Panc1 (cell line): ENCODE results near the gene RIOK1. TPM values are rescaled to one million over a fixed set of nuclear protein-coding genes. Genes with fewer than 3 reads are reported as not detected.

Source experiments
- ATAC-seq: fragments of 200-7000 bp; cut with Tn5 transposase; 2 replicates; pipeline ENCODE4 v1.9.1; 2020; ENCODE audit warnings: mild to moderate bottlenecking, moderate library complexity
- BruUV-seq: library from RNA; stranded (reverse); fragments of 400-500 nt; replicated peaks from 2 replicates; lab custom pipeline; 2021; lab: Mats Ljungman, UMichigan
- CTCF ChIA-PET: fragments of 300-600 bp; sonication (Branson Sonifier 250); formaldehyde crosslinking; loops from one replicate; lab custom pipeline; 2022; ENCODE audit warnings: antibody characterized with exemption; lab: Charles Lee
- POLR2A ChIA-PET: fragments of 300-600 bp; sonication (Branson Sonifier 250); formaldehyde crosslinking; loops from one replicate; lab custom pipeline; 2022; ENCODE audit warnings: antibody characterized with exemption; lab: Charles Lee
- DNase-seq: peaks from one replicate; pipeline ENCODE4 v3.0.0-alpha.2; 2010; ENCODE audit warnings: low read depth, low spot score
- H3K27ac ChIP-seq: 2 replicates; pipeline ENCODE4 v1.5.1; 2011; ENCODE audit warnings: mild to moderate bottlenecking, low read length, inconsistent platforms
- H3K27me3 ChIP-seq: fragments of 200-500 bp; sonication (Bioruptor generic); 2 replicates; pipeline ENCODE4 v1.6.0; 2014; ENCODE audit warnings: low read length, inconsistent platforms; ENCODE audit not compliant: control insufficient read depth, insufficient read depth
- H3K36me3 ChIP-seq: fragments of 200-500 bp; sonication (Bioruptor generic); 2 replicates; pipeline ENCODE4 v1.5.1; 2014; ENCODE audit warnings: inconsistent platforms, mild to moderate bottlenecking, low read length, moderate library complexity; ENCODE audit not compliant: control insufficient read depth, insufficient read depth
- H3K4me1 ChIP-seq: 2 replicates; pipeline ENCODE4 v1.5.1; 2011; ENCODE audit warnings: inconsistent platforms, mild to moderate bottlenecking, low read length, moderate library complexity; ENCODE audit not compliant: control insufficient read depth, insufficient read depth
- H3K4me3 ChIP-seq, 2 experiments: 2 replicates each; pipeline ENCODE4 v1.5.1; 2011 to 2012; ENCODE audit warnings: low read depth in 2 of 2, low read length in 2 of 2, mild to moderate bottlenecking in 2 of 2, inconsistent platforms in 1 of 2, moderate library complexity in 1 of 2
- H3K9me3 ChIP-seq: fragments of 200-500 bp; sonication (Bioruptor generic); 2 replicates; pipeline ENCODE4 v1.5.1; 2014; ENCODE audit warnings: low read depth, mild to moderate bottlenecking, inconsistent platforms, low read length, moderate library complexity; ENCODE audit not compliant: control insufficient read depth, insufficient read depth
- POLR2AphosphoS5 ChIP-seq: IDR thresholded peaks from 2 replicates; pipeline ENCODE4 v1.6.1; 2012; ENCODE audit warnings: mild to moderate bottlenecking, low read depth, low read length, moderate library complexity
- SIN3A ChIP-seq: IDR thresholded peaks from 2 replicates; pipeline ENCODE4 v1.6.1; 2012; ENCODE audit warnings: low read depth, mild to moderate bottlenecking, low read length, moderate library complexity, borderline replicate concordance; ENCODE audit not compliant: insufficient read depth
- TCF7L2 ChIP-seq: IDR thresholded peaks from 2 replicates; pipeline ENCODE4 v1.6.1; 2011; ENCODE audit warnings: mild to moderate bottlenecking, low read depth, low read length, inconsistent platforms
- in situ Hi-C: cut with HindIII; loops from 2 replicates; pipeline ENCODE4 v1.10.0; 2016; ENCODE audit warnings: low sequenced_read_pairs, low pct_unique_long_range_greater_than_20kb
- intact Hi-C: fragments of 100-400 bp; cut with micrococcal nuclease; formaldehyde crosslinking; loops from one replicate; pipeline ENCODE4 v1.10.0; 2022; ENCODE audit not compliant: unreplicated experiment
- total RNA-seq: library from RNA; stranded (reverse); gene quantifications from one replicate; pipeline ENCODE4 v1.2.1, GENCODE V29; 2021; ENCODE audit not compliant: unreplicated experiment
- TF ChIP-seq, protein P1 (sequence below), 2 experiments: IDR thresholded peaks; 2 replicates each; pipeline ENCODE4 v1.6.1; 2011 to 2012; ENCODE audit warnings: low read depth in 2 of 2, control low read depth in 1 of 2, low read length in 1 of 2, mild to moderate bottlenecking in 1 of 2, moderate library complexity in 1 of 2; ENCODE audit not compliant: insufficient read depth in 1 of 2
- TF ChIP-seq, protein P2 (sequence below): fragments of 450-650 bp; IDR thresholded peaks from 2 replicates; pipeline ENCODE4 v1.5.1; 2017; ENCODE audit warnings: mild to moderate bottlenecking

RIOK1 gene
- total RNA-seq, 1 experiment from 2014 or later: 30.0 TPM

- no peaks in the 10 kb centered on the region for H3K36me3 ChIP-seq
- no TSS peak for BruUV-seq
- no peaks in the 10 kb centered on the region for H3K4me1 ChIP-seq
- H3K27me3 ChIP-seq: no peaks in the 10 kb centered on the region
- ChIA-PET CTCF (no interaction called here), POLR2A (no interaction called here)
- H3K4me3 ChIP-seq: no peak overlapping the region
- intact Hi-C loops: no loop called here
- DNase-seq (no peak), ATAC-seq (no peak)
- in situ Hi-C loops: no loop called here
- H3K9me3 ChIP-seq: no peaks in the 10 kb centered on the region
- TF ChIP-seq TCF7L2: no peak
- no peak for TF ChIP-seq SIN3A
- TF ChIP-seq, protein P1, sequence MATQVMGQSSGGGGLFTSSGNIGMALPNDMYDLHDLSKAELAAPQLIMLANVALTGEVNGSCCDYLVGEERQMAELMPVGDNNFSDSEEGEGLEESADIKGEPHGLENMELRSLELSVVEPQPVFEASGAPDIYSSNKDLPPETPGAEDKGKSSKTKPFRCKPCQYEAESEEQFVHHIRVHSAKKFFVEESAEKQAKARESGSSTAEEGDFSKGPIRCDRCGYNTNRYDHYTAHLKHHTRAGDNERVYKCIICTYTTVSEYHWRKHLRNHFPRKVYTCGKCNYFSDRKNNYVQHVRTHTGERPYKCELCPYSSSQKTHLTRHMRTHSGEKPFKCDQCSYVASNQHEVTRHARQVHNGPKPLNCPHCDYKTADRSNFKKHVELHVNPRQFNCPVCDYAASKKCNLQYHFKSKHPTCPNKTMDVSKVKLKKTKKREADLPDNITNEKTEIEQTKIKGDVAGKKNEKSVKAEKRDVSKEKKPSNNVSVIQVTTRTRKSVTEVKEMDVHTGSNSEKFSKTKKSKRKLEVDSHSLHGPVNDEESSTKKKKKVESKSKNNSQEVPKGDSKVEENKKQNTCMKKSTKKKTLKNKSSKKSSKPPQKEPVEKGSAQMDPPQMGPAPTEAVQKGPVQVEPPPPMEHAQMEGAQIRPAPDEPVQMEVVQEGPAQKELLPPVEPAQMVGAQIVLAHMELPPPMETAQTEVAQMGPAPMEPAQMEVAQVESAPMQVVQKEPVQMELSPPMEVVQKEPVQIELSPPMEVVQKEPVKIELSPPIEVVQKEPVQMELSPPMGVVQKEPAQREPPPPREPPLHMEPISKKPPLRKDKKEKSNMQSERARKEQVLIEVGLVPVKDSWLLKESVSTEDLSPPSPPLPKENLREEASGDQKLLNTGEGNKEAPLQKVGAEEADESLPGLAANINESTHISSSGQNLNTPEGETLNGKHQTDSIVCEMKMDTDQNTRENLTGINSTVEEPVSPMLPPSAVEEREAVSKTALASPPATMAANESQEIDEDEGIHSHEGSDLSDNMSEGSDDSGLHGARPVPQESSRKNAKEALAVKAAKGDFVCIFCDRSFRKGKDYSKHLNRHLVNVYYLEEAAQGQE (IDR thresholded peaks at IDR 0.05; ENCODE audit: insufficient read depth in 1 of 2, low read depth in 2 of 2, low read length in 1 of 2): no peak
- no peak for TF ChIP-seq POLR2AphosphoS5
- TF ChIP-seq, protein P2, sequence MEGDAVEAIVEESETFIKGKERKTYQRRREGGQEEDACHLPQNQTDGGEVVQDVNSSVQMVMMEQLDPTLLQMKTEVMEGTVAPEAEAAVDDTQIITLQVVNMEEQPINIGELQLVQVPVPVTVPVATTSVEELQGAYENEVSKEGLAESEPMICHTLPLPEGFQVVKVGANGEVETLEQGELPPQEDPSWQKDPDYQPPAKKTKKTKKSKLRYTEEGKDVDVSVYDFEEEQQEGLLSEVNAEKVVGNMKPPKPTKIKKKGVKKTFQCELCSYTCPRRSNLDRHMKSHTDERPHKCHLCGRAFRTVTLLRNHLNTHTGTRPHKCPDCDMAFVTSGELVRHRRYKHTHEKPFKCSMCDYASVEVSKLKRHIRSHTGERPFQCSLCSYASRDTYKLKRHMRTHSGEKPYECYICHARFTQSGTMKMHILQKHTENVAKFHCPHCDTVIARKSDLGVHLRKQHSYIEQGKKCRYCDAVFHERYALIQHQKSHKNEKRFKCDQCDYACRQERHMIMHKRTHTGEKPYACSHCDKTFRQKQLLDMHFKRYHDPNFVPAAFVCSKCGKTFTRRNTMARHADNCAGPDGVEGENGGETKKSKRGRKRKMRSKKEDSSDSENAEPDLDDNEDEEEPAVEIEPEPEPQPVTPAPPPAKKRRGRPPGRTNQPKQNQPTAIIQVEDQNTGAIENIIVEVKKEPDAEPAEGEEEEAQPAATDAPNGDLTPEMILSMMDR: no peak
- H3K27ac ChIP-seq: no peak overlapping the region
These were observed 50.9 kb downstream of the RIOK1 start for GRCh38 chr6:7440476-7440875.

- intact Hi-C loops (no loop called here), in situ Hi-C loops (no loop called here)
- Histone ChIP-seq H3K36me3 (no peaks in the 10 kb centered on the region), H3K27me3 (no peaks in the 10 kb centered on the region), H3K4me1 (no peaks in the 10 kb centered on the region), H3K27ac (no peak overlapping the region), H3K4me3 (no peak overlapping the region), H3K9me3 (no peaks in the 10 kb centered on the region)
- ChIA-PET POLR2A (no interaction called here), CTCF (no interaction called here)
- ATAC-seq (no peak), DNase-seq (no peak)
- no peak for TF ChIP-seq POLR2AphosphoS5
- no peak for TF ChIP-seq TCF7L2
- TF ChIP-seq, protein P2: no peak
- no TSS peak for BruUV-seq
These were observed 51.6 kb downstream of the RIOK1 start for GRCh38 chr6:7441048-7441775.
